ENCODE results near the gene DDIAS.

- TF ChIP-seq POLR2A (IDR thresholded peaks at IDR 0.05) (no peak), CTCF (IDR thresholded peaks at IDR 0.05) (no peak)
Observed at GRCh38 chr11:82890936-82891335, 10.6 kb upstream of the DDIAS start.

Data from Peyer's patch (tissue), 4 donors.